ENCODE data around the gene ADAMTS7. TPM values are rescaled to one million over a fixed set of nuclear protein-coding genes. Genes with fewer than 3 reads are reported as not detected.
"Not testable (repeated sequence)": the region's sequence is repeated elsewhere in the genome, so short reads cannot be mapped to it uniquely, and the experiment has no call there.

ADAMTS7 gene
- total RNA-seq, 5 donors from 2014 or later (not counting 1 experiment from before 2014, with no cell fraction given): 0.79 to 2.3 (median 1.0) TPM; not detected in 2

DNA sequence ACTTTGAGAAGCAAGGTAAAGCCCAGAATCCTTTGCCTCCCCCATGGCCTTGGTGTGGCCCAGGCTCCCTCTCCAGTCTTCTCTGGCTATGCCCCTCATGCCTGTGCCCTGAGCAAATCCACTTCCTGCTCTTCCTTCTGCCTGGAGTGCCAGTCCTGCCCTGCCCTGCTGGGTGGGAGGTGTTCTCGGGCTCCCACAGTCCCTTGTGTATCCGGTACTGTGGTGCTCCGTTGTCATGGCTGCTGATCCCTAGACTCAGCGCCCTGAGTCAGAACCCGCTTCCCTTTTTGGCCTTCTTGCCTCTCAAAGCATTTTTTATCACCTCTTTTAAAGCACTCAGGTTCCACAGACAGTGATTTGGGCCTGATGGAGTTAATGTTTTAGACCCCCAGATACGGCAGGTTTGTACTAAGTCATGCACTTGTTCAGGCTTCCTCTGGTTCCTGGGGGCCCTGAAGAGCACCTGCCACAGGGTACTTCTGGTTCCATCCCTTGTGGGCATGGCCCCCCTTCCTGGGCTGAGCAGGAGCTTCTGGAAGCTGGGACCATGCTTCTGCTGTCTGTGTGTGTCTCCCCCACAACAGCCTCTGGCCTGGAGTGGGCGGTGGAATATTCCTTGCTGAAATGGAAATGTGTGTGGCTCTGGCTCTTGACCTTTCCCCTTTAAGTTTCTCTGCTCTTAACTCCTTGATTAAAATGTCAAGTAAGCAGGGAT lies 29.6 kb upstream of the ADAMTS7 start:
- H3K27me3 ChIP-seq (replicated peaks in 1 of 2; ENCODE audit: control insufficient read depth in 2 of 2, extremely low read depth in 1 of 2, insufficient read depth in 2 of 2, low read length in 1 of 2): peaks cover 0 to 2% of the 10 kb centered on the region in 2 experiments
- no peaks in the 10 kb centered on the region for H3K36me3 Mint-ChIP-seq
- no peaks in the 10 kb centered on the region for H3K36me3 ChIP-seq (ENCODE audit: control insufficient read depth in 2 of 2, extremely low read depth in 1 of 2, insufficient read depth in 1 of 2, low read length in 1 of 2)
- no peak overlapping the region for H3K27ac Mint-ChIP-seq
- H3K4me1 Mint-ChIP-seq: no peaks in the 10 kb centered on the region
- H3K4me1 ChIP-seq (ENCODE audit: control insufficient read depth in 1 of 2, extremely low read depth in 1 of 2, insufficient read depth in 2 of 2, low read length in 2 of 2): no peaks in the 10 kb centered on the region
- H3K9me3 ChIP-seq: no peaks in the 10 kb centered on the region
- no peak for ATAC-seq (replicated peaks in 1 of 4)
- WGBS (ENCODE audit: insufficient coverage): 100% methylated on average over 3 of the region's 7 CpGs
- peaks cover under 1 to 4% of the 10 kb centered on the region in 2 donors for H3K27me3 Mint-ChIP-seq
- no peaks in the 10 kb centered on the region for H3K9me3 Mint-ChIP-seq
- no peak overlapping the region for H3K27ac ChIP-seq (ENCODE audit: low read length)
- no peak for DNase-seq
- no peak overlapping the region for H3K4me3 ChIP-seq (ENCODE audit: control insufficient read depth in 1 of 2, extremely low read depth in 1 of 2, low read length in 1 of 2)
- H3K4me3 Mint-ChIP-seq: no peak overlapping the region
- ChIA-PET POLR2A (no interaction called here), CTCF (no interaction called here)

DNA sequence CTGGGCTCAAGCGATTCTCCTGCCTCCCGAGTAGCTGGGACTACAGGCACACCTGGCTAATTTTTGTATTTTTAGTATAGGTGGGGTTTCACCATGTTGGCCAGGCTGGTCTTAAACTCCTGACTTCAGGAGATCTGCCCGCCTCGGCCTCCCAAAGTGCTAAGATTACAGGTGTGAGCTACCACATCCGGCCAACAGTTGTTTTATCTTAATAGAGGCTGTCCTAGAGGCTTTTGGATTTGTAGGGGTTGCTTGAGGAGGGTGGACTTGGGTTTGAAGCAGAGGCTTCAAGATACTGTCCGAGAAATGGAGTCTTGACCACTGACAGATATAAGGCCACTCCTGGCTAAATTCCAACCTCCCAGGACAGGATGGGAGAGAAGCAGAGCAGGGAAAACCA lies 27.9 kb upstream of the ADAMTS7 start:
- H3K27me3 Mint-ChIP-seq; CTCF ChIA-PET; ATAC-seq (replicated peaks in 1 of 4); H3K36me3 Mint-ChIP-seq; H3K9me3 ChIP-seq; H3K4me3 Mint-ChIP-seq; H3K9me3 Mint-ChIP-seq; H3K27ac Mint-ChIP-seq; DNase-seq; H3K4me1 Mint-ChIP-seq; H3K4me3 ChIP-seq (ENCODE audit: control insufficient read depth in 1 of 2, extremely low read depth in 1 of 2, low read length in 1 of 2); H3K27me3 ChIP-seq (replicated peaks in 1 of 2; ENCODE audit: control insufficient read depth in 2 of 2, extremely low read depth in 1 of 2, insufficient read depth in 2 of 2, low read length in 1 of 2); H3K4me1 ChIP-seq (ENCODE audit: control insufficient read depth in 1 of 2, extremely low read depth in 1 of 2, insufficient read depth in 2 of 2, low read length in 2 of 2); H3K36me3 ChIP-seq (ENCODE audit: control insufficient read depth in 2 of 2, extremely low read depth in 1 of 2, insufficient read depth in 1 of 2, low read length in 1 of 2); POLR2A ChIA-PET; H3K27ac ChIP-seq (ENCODE audit: low read length): not testable (repeated sequence)
- 71% methylated on average over 3 of the region's 6 CpGs for WGBS (ENCODE audit: insufficient coverage)

DNA sequence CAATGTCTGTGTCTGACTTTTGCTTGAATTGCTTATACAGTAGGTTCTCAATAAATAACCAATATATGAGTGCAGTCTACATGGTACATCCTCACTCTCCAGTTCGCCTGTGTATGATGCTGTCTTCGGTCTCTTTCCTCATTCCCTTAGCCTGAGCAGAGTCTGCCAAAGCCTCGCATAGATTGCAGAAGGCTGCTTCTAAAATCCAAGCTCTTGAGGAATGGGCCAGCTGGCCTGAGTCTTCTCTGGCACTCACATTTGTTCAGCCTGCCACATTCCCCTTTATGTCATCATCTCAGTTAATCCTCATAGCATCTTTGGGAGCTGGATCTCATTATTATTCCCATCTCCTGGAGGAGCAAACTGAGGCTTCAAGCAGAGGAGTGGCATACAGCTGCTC lies 27.2 kb upstream of the ADAMTS7 start:
- Mint-ChIP-seq H3K4me3 (no peak overlapping the region), H3K4me1 (no peaks in the 10 kb centered on the region), H3K27ac (no peak overlapping the region), H3K9me3 (no peaks in the 10 kb centered on the region), H3K36me3 (no peaks in the 10 kb centered on the region), H3K27me3 (peaks cover 3 to 5% of the 10 kb centered on the region in 2 donors)
- Histone ChIP-seq H3K27ac (ENCODE audit: low read length) (no peak overlapping the region), H3K4me3 (ENCODE audit: control insufficient read depth in 1 of 2, extremely low read depth in 1 of 2, low read length in 1 of 2) (no peak overlapping the region), H3K9me3 (no peaks in the 10 kb centered on the region), H3K27me3 (replicated peaks in 1 of 2; ENCODE audit: control insufficient read depth in 2 of 2, extremely low read depth in 1 of 2, insufficient read depth in 2 of 2, low read length in 1 of 2) (peaks cover 0 to 4% of the 10 kb centered on the region in 2 experiments), H3K36me3 (ENCODE audit: control insufficient read depth in 2 of 2, extremely low read depth in 1 of 2, insufficient read depth in 1 of 2, low read length in 1 of 2) (no peaks in the 10 kb centered on the region), H3K4me1 (ENCODE audit: control insufficient read depth in 1 of 2, extremely low read depth in 1 of 2, insufficient read depth in 2 of 2, low read length in 2 of 2) (no peaks in the 10 kb centered on the region)
- POLR2A ChIA-PET: no interaction called here
- no peak for ATAC-seq (replicated peaks in 1 of 4)
- no peak for DNase-seq
- 83% methylated on average over 2 of the region's 3 CpGs for WGBS (ENCODE audit: insufficient coverage)
- CTCF ChIA-PET: no interaction called here

DNA sequence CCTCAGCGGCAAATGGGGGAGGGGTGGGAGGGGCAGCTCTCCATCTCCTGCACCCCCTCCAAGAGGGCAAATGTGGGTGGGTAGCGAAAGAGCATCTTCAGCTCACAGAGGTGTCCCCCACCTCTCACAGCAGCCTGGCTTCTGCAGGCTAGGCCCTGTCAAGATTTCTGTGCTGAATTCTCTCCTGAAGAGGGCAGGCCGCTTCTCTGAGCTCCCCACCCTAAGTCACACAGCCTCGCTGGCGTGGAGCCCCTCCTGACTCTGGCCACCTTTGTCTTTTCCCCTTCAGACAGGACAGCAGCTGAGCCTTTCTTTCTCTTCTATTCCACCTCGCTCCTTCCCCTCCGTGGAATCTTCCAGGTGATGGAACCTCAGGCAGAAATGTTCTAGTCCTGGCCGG lies 26.3 kb upstream of the ADAMTS7 start:
- Mint-ChIP-seq H3K4me3 (no peak overlapping the region), H3K4me1 (no peaks in the 10 kb centered on the region), H3K9me3 (no peaks in the 10 kb centered on the region), H3K36me3 (no peaks in the 10 kb centered on the region), H3K27me3 (peaks cover 8 to 11% of the 10 kb centered on the region in 2 donors), H3K27ac (no peak overlapping the region)
- no peaks in the 10 kb centered on the region for H3K36me3 ChIP-seq (ENCODE audit: control insufficient read depth in 2 of 2, extremely low read depth in 1 of 2, insufficient read depth in 1 of 2, low read length in 1 of 2)
- H3K4me1 ChIP-seq (ENCODE audit: control insufficient read depth in 1 of 2, extremely low read depth in 1 of 2, insufficient read depth in 2 of 2, low read length in 2 of 2): no peaks in the 10 kb centered on the region
- no peak overlapping the region for H3K27ac ChIP-seq (ENCODE audit: low read length)
- no peak overlapping the region for H3K4me3 ChIP-seq (ENCODE audit: control insufficient read depth in 1 of 2, extremely low read depth in 1 of 2, low read length in 1 of 2)
- peaks cover 0 to 6% of the 10 kb centered on the region in 2 experiments for H3K27me3 ChIP-seq (replicated peaks in 1 of 2; ENCODE audit: control insufficient read depth in 2 of 2, extremely low read depth in 1 of 2, insufficient read depth in 2 of 2, low read length in 1 of 2)
- H3K9me3 ChIP-seq: no peaks in the 10 kb centered on the region
- WGBS (ENCODE audit: insufficient coverage): 96% methylated on average over 5 of the region's 8 CpGs
- DNase-seq: no peak
- CTCF ChIA-PET: interaction anchor here in 1 of 2 donors (0.5 kb wide), 1 partner anchor 83 kb away, joined by 5 read pairs; no protein-coding TSS in a partner anchor
- POLR2A ChIA-PET: no interaction called here
- ATAC-seq (replicated peaks in 1 of 4): no peak

DNA sequence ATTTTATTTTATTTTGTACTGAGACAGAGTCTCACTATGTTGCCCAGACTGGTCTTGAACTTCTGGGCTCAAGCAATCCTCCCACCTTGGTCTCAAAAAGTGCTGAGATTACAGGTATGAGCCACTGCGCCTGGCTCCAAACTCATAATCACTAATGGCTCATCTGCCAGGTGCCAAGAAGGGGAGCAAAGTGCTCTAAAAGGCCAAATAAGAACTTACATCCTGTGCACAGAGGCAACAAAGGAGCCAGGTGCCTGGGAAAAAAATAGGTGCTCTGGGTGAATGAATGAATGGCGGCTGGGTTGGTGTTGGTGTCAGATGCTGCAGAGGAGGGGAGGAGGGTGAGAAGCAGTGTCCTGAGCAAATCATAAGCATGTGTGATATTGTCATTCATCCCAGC lies 25.9 kb upstream of the ADAMTS7 start:
- H3K4me1 ChIP-seq (ENCODE audit: control insufficient read depth in 1 of 2, extremely low read depth in 1 of 2, insufficient read depth in 2 of 2, low read length in 2 of 2): no peaks in the 10 kb centered on the region
- no peak overlapping the region for H3K4me3 ChIP-seq (ENCODE audit: control insufficient read depth in 1 of 2, extremely low read depth in 1 of 2, low read length in 1 of 2)
- peaks cover 0 to 7% of the 10 kb centered on the region in 2 experiments for H3K27me3 ChIP-seq (replicated peaks in 1 of 2; ENCODE audit: control insufficient read depth in 2 of 2, extremely low read depth in 1 of 2, insufficient read depth in 2 of 2, low read length in 1 of 2)
- Mint-ChIP-seq H3K27me3 (peaks cover 10 to 12% of the 10 kb centered on the region in 2 donors), H3K4me1 (no peaks in the 10 kb centered on the region), H3K4me3 (no peak overlapping the region), H3K9me3 (no peaks in the 10 kb centered on the region), H3K36me3 (no peaks in the 10 kb centered on the region), H3K27ac (no peak overlapping the region)
- ChIA-PET CTCF (no interaction called here), POLR2A (no interaction called here)
- 0% methylated on average over 1 of the region's 2 CpGs for WGBS (ENCODE audit: insufficient coverage)
- DNase-seq: no peak
- no peaks in the 10 kb centered on the region for H3K9me3 ChIP-seq
- no peak for ATAC-seq (replicated peaks in 1 of 4)
- no peaks in the 10 kb centered on the region for H3K36me3 ChIP-seq (ENCODE audit: control insufficient read depth in 2 of 2, extremely low read depth in 1 of 2, insufficient read depth in 1 of 2, low read length in 1 of 2)
- no peak overlapping the region for H3K27ac ChIP-seq (ENCODE audit: low read length)

DNA sequence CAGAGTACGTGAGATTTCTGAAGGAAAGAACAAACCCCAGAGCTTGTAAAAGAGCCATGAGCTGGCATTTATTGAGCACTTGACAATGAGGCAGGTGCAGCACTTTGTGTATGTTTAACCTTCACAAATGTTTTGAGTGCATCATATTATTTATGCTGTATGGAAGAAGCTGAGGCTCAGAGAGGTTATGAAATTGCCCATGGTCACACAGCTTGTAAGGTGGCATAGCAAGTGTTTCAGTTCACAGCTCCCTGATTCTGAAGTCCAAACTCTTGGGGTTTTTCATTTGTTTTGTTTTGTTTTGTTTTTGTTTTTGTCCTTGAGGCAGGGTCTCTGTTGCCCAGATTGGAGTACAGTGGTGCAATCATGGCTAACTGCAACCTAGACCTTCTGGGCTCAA lies 25.1 kb upstream of the ADAMTS7 start:
- no peak overlapping the region for H3K4me3 Mint-ChIP-seq
- H3K36me3 Mint-ChIP-seq: no peaks in the 10 kb centered on the region
- peaks cover 0 to 4% (median 0%) of the 10 kb centered on the region in 3 donors for H3K4me1 Mint-ChIP-seq
- WGBS (ENCODE audit: insufficient coverage): 78% methylated on average over 1 of the region's 1 CpG
- no peaks in the 10 kb centered on the region for H3K9me3 Mint-ChIP-seq
- no peak for ATAC-seq (replicated peaks in 1 of 4)
- no peak for DNase-seq
- Histone ChIP-seq H3K27ac (ENCODE audit: low read length) (no peak overlapping the region), H3K4me1 (ENCODE audit: control insufficient read depth in 1 of 2, extremely low read depth in 1 of 2, insufficient read depth in 2 of 2, low read length in 2 of 2) (peaks cover 0 to under 1% of the 10 kb centered on the region in 2 experiments), H3K36me3 (ENCODE audit: control insufficient read depth in 2 of 2, extremely low read depth in 1 of 2, insufficient read depth in 1 of 2, low read length in 1 of 2) (no peaks in the 10 kb centered on the region), H3K4me3 (ENCODE audit: control insufficient read depth in 1 of 2, extremely low read depth in 1 of 2, low read length in 1 of 2) (no peak overlapping the region), H3K9me3 (no peaks in the 10 kb centered on the region), H3K27me3 (replicated peaks in 1 of 2; ENCODE audit: control insufficient read depth in 2 of 2, extremely low read depth in 1 of 2, insufficient read depth in 2 of 2, low read length in 1 of 2) (peaks cover 0 to 14% of the 10 kb centered on the region in 2 experiments)
- ChIA-PET POLR2A (no interaction called here), CTCF (no interaction called here)
- H3K27ac Mint-ChIP-seq: no peak overlapping the region
- peaks cover 17 to 18% of the 10 kb centered on the region in 2 donors for H3K27me3 Mint-ChIP-seq
